Cardiac ventricle fibroblast (primary cell): ENCODE results near the gene ZFYVE26. TPM values are rescaled to one million over a fixed set of nuclear protein-coding genes. Genes with fewer than 3 reads are reported as not detected.

Source experiments
- total RNA-seq: library from RNA; depleted of rRNA; stranded (reverse); fragments of >200 nt; gene quantifications from 2 replicates; pipeline ENCODE4 v1.2.3, GENCODE V29; 2015

The ZFYVE26 gene
- 10.7 and 16.2 TPM in 2 replicates for total RNA-seq

GRCh38 chr14:67816326-67817002, at the start of gene ZFYVE26:
Gene ZFYVE26, minus strand, starts transcription at chr14:67816590. Its CDS starts 627 bp downstream, at chr14:67815963.

GRCh38 chr14:67819563-67820421, 3.4 kb upstream of the ZFYVE26 start, which contains the start of gene RAD51B:
Gene RAD51B, plus strand, starts transcription at chr14:67819779.

GRCh38 chr14:67701492-67701891, 114.9 kb downstream of the ZFYVE26 start, which contains the start of gene RDH12:
Gene RDH12, plus strand, starts transcription at chr14:67701886. Its CDS starts 20,757 bp downstream, at chr14:67722643.

Other genes starting within 250 kb of the ZFYVE26 start
- 12.1 and 20.3 TPM in 2 replicates for gene PIGH, start 216.3 kb downstream of the ZFYVE26 start, total RNA-seq
- 2.0 and 5.9 TPM in 2 replicates for gene ARG2, start 196.7 kb downstream of the ZFYVE26 start, total RNA-seq
- gene VTI1B, start 142.0 kb downstream of the ZFYVE26 start, total RNA-seq: 41.9 and 49.1 TPM in 2 replicates
- gene RDH11, start 120.8 kb downstream of the ZFYVE26 start, total RNA-seq: 43.4 and 45.5 TPM in 2 replicates
- not detected in 2 replicates for gene RDH12, start 114.7 kb downstream of the ZFYVE26 start, total RNA-seq
- gene RAD51B, start 3.2 kb upstream of the ZFYVE26 start, total RNA-seq: 4.0 and 5.8 TPM in 2 replicates